SH-SY5Y (cell line): Measurements from ENCODE around the gene SPAG4.

Experiments
- GATA2 ChIP-seq: IDR thresholded peaks from 2 replicates; pipeline ENCODE4 v1.6.1; 2011; ENCODE audit warnings: mild to moderate bottlenecking, low read depth, low read length
- GATA3 ChIP-seq: IDR thresholded peaks from 2 replicates; pipeline ENCODE4 v1.6.1; 2011; ENCODE audit warnings: low read depth, mild to moderate bottlenecking, low read length, moderate library complexity

GRCh38 chr20:35669221-35669620, 53.6 kb downstream of the SPAG4 start:
- TF ChIP-seq GATA3 (no peak), GATA2 (no peak)
